MM.1S (cell line): ENCODE measurements around the gene CTNNBL1.

ENCODE experiments used
- EZH2 ChIP-seq: fragments of 300-600 bp; sonication (generic); optimal IDR thresholded peaks from 2 replicates; pipeline ENCODE3; 2017; ENCODE audit warnings: low read depth, mild to moderate bottlenecking, antibody characterized with exemption, low read length, mixed read lengths
- EZH2phosphoT487 ChIP-seq: fragments of 300-600 bp; sonication (generic); IDR thresholded peaks from 2 replicates; pipeline ENCODE4 v1.6.1; 2018; ENCODE audit warnings: antibody characterized with exemption, low read length
- TF ChIP-seq, protein P1 (sequence below): fragments of 300-600 bp; sonication (generic); IDR thresholded peaks from 2 replicates; pipeline ENCODE4 v1.5.1; 2016; ENCODE audit warnings: antibody characterized with exemption, low read length, mixed read lengths

DNA sequence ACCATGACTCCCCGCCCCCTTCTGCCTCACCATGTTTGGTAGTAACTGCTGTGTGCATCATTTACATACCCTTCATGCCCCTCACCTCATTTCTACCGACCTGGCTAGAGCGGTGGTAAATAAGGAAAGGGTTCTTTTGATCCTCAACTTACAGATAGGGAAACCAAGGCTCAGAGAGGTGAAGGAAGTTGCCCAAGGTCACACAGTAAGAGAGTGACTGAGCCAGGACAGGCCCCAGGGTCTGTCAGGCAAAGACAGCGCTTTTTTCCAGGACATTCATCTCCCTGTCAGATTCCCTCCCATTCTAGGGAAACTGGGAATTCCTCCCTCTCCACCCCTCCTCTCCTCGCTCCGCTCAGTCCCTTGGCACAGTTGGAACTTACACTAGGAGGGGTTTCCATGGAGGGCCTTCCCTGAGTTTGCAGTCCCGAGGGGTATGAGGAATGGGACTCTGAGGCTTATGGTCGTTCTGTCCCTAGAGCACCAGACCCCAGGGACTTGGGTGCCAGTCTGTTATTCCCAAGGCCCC, 211.1 kb downstream of the CTNNBL1 start:
- TF ChIP-seq, protein P1, sequence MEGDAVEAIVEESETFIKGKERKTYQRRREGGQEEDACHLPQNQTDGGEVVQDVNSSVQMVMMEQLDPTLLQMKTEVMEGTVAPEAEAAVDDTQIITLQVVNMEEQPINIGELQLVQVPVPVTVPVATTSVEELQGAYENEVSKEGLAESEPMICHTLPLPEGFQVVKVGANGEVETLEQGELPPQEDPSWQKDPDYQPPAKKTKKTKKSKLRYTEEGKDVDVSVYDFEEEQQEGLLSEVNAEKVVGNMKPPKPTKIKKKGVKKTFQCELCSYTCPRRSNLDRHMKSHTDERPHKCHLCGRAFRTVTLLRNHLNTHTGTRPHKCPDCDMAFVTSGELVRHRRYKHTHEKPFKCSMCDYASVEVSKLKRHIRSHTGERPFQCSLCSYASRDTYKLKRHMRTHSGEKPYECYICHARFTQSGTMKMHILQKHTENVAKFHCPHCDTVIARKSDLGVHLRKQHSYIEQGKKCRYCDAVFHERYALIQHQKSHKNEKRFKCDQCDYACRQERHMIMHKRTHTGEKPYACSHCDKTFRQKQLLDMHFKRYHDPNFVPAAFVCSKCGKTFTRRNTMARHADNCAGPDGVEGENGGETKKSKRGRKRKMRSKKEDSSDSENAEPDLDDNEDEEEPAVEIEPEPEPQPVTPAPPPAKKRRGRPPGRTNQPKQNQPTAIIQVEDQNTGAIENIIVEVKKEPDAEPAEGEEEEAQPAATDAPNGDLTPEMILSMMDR, result no peak
- TF ChIP-seq EZH2phosphoT487 (no peak), EZH2 (no peak)
